Measurements from ENCODE around the gene U2AF2. TPM values are rescaled to one million over a fixed set of nuclear protein-coding genes. Genes with fewer than 3 reads are reported as not detected.

The U2AF2 gene
- total RNA-seq, 4 donors from 2014 or later, result 10.0 to 165 (median 58.1) TPM

GRCh38 chr19:55649268-55650125 is 5.3 kb upstream of the U2AF2 start:
- no peaks in the 10 kb centered on the region for H3K36me3 ChIP-seq
- H3K9me3 ChIP-seq, result no peaks in the 10 kb centered on the region
- TF ChIP-seq CTCF (IDR thresholded peaks at IDR 0.05) (no peak), POLR2A (IDR thresholded peaks at IDR 0.05) (no peak)
- peaks cover 0 to 8% of the 10 kb centered on the region in 2 donors for H3K4me1 ChIP-seq
- H3K27ac ChIP-seq, result peak overlapping the region; percentile 86
- DNase-seq, result no peak
- H3K27me3 ChIP-seq, result no peaks in the 10 kb centered on the region
- peak overlapping the region; percentile 54 to 70 for H3K4me3 ChIP-seq
- intact Hi-C loops (cut with DNase I; ENCODE audit: low total_unique reads), result loop anchor here (10.0 kb wide), 1 partner anchor 535 kb away; the partner anchor contains the start of gene PPP1R12C

- no peak overlapping the region for H3K4me3 ChIP-seq
- H3K9me3 ChIP-seq, result no peaks in the 10 kb centered on the region
- H3K27me3 ChIP-seq, result no peaks in the 10 kb centered on the region
- H3K36me3 ChIP-seq, result no peaks in the 10 kb centered on the region
- peaks cover 0 to 5% of the 10 kb centered on the region in 2 donors for H3K4me1 ChIP-seq
- intact Hi-C loops (cut with DNase I; ENCODE audit: low total_unique reads), result no loop called here
- DNase-seq, result no peak
- TF ChIP-seq CTCF (IDR thresholded peaks at IDR 0.05), result no peak
- TF ChIP-seq POLR2A (IDR thresholded peaks at IDR 0.05), result no peak
- no peak overlapping the region for H3K27ac ChIP-seq
Measured at GRCh38 chr19:55650126-55650557, 4.7 kb upstream of the U2AF2 start.

GRCh38 chr19:55650602-55651230 is 4.1 kb upstream of the U2AF2 start:
- no peaks in the 10 kb centered on the region for H3K9me3 ChIP-seq
- H3K36me3 ChIP-seq, result no peaks in the 10 kb centered on the region
- H3K4me1 ChIP-seq, result peaks cover 0 to 5% of the 10 kb centered on the region in 2 donors
- H3K27ac ChIP-seq, result no peak overlapping the region
- no peak for DNase-seq
- intact Hi-C loops (cut with DNase I; ENCODE audit: low total_unique reads), result no loop called here
- no peaks in the 10 kb centered on the region for H3K27me3 ChIP-seq
- H3K4me3 ChIP-seq, result no peak overlapping the region
- TF ChIP-seq POLR2A (IDR thresholded peaks at IDR 0.05), result no peak

GRCh38 chr19:55651236-55651635 is 3.6 kb upstream of the U2AF2 start:
- H3K4me1 ChIP-seq, result peaks cover 4 to 9% of the 10 kb centered on the region in 2 donors
- H3K4me3 ChIP-seq, result no peak overlapping the region
- H3K36me3 ChIP-seq, result no peaks in the 10 kb centered on the region
- H3K9me3 ChIP-seq, result no peaks in the 10 kb centered on the region
- intact Hi-C loops (cut with DNase I; ENCODE audit: low total_unique reads), result no loop called here
- no peaks in the 10 kb centered on the region for H3K27me3 ChIP-seq
- DNase-seq, result no peak
- TF ChIP-seq CTCF (IDR thresholded peaks at IDR 0.05), result no peak
- TF ChIP-seq POLR2A (IDR thresholded peaks at IDR 0.05), result no peak
- H3K27ac ChIP-seq, result no peak overlapping the region

- Histone ChIP-seq H3K9me3 (no peaks in the 10 kb centered on the region), H3K4me3 (no peak overlapping the region), H3K27ac (peak overlapping the region in 1 of 2 donors; percentile 99), H3K4me1 (peaks cover 7 to 22% of the 10 kb centered on the region in 2 donors), H3K27me3 (no peaks in the 10 kb centered on the region), H3K36me3 (no peaks in the 10 kb centered on the region)
- TF ChIP-seq POLR2A (IDR thresholded peaks at IDR 0.05), result no peak
- TF ChIP-seq CTCF (IDR thresholded peaks at IDR 0.05), result no peak
- no peak for DNase-seq
- intact Hi-C loops (cut with DNase I; ENCODE audit: low total_unique reads), result no loop called here
Measured at GRCh38 chr19:55652311-55653128, 2.3 kb upstream of the U2AF2 start.

All from uterus (tissue), 4 donors.